Occipital lobe (tissue), 3 donors: Measurements from ENCODE around the gene PSMB4. TPM values are rescaled to one million over a fixed set of nuclear protein-coding genes. Genes with fewer than 3 reads are reported as not detected.
"Not testable (repeated sequence)": the region's sequence is repeated elsewhere in the genome, so short reads cannot be mapped to it uniquely, and the experiment has no call there.

Experiments used
- DNase-seq: peaks from one replicate; lab custom pipeline; 2025; lab: John Stamatoyannopoulos, UW
- small RNA-seq: library from RNA; depleted of rRNA; stranded (forward); fragments of <200 nt; gene quantifications from one replicate; pipeline ENCODE3, GENCODE V24; 2014
- total RNA-seq: library from RNA; depleted of rRNA; stranded (reverse); fragments of >200 nt; gene quantifications from one replicate; pipeline ENCODE4 v1.2.3, GENCODE V29; 2014

Gene PSMB4
- total RNA-seq, 1 donor from 2014 or later = 290 TPM

- DNase-seq = not testable (repeated sequence)
Measured at GRCh38 chr1:151437396-151437795, 38.0 kb downstream of the PSMB4 start.

GRCh38 chr1:151443846-151444782, 44.7 kb downstream of the PSMB4 start:
- DNase-seq = no peak

GRCh38 chr1:151444783-151445177, 45.4 kb downstream of the PSMB4 start:
- DNase-seq = no peak

GRCh38 chr1:151447696-151448095, 48.3 kb downstream of the PSMB4 start:
- no peak for DNase-seq

Small RNA genes within 50 kb of the gene (small RNA-seq; reads per million reads assigned to genes)
- gene RNY4P25 = 0.32 reads per million, percentile 18 among the genes with 10 or more reads in this experiment

Other genes starting within 250 kb of the PSMB4 start
- 0.78 TPM for gene TNFAIP8L2, start 242.9 kb upstream of the PSMB4 start, total RNA-seq
- gene LYSMD1, start 233.7 kb upstream of the PSMB4 start, total RNA-seq = 16.4 TPM
- gene SCNM1, start 233.4 kb upstream of the PSMB4 start, total RNA-seq = 35.6 TPM
- not detected for gene TMOD4, start 223.6 kb upstream of the PSMB4 start, total RNA-seq
- gene VPS72, start 209.4 kb upstream of the PSMB4 start, total RNA-seq = 75.3 TPM
- gene PIP5K1A, start 201.0 kb upstream of the PSMB4 start, total RNA-seq = 56.3 TPM
- 82.0 TPM for gene PSMD4, start 144.8 kb upstream of the PSMB4 start, total RNA-seq
- 6.9 TPM for gene ZNF687, start 117.3 kb upstream of the PSMB4 start, total RNA-seq
- 26.4 TPM for gene PI4KB, start 72.2 kb upstream of the PSMB4 start, total RNA-seq
- gene RFX5, start 52.3 kb upstream of the PSMB4 start, total RNA-seq = 25.0 TPM
- 9.2 TPM for gene SELENBP1, start 26.9 kb upstream of the PSMB4 start, total RNA-seq
- gene POGZ, start 59.9 kb downstream of the PSMB4 start, total RNA-seq = 37.3 TPM
- 3.1 TPM for gene CGN, start 111.8 kb downstream of the PSMB4 start, total RNA-seq
- 8.4 TPM for gene TUFT1, start 140.7 kb downstream of the PSMB4 start, total RNA-seq
- gene SNX27, start 212.5 kb downstream of the PSMB4 start, total RNA-seq = 88.1 TPM